GM19240 (cell line): Measurements from ENCODE around the gene FMC1.
"Not testable (repeated sequence)": the region's sequence is repeated elsewhere in the genome, so short reads cannot be mapped to it uniquely, and the experiment has no call there.

Source experiments
- DNase-seq: peaks from one replicate; pipeline ENCODE4 v3.0.0; 2011; ENCODE audit warnings: low spot score; ENCODE audit not compliant: insufficient read length

Gene FMC1

DNA sequence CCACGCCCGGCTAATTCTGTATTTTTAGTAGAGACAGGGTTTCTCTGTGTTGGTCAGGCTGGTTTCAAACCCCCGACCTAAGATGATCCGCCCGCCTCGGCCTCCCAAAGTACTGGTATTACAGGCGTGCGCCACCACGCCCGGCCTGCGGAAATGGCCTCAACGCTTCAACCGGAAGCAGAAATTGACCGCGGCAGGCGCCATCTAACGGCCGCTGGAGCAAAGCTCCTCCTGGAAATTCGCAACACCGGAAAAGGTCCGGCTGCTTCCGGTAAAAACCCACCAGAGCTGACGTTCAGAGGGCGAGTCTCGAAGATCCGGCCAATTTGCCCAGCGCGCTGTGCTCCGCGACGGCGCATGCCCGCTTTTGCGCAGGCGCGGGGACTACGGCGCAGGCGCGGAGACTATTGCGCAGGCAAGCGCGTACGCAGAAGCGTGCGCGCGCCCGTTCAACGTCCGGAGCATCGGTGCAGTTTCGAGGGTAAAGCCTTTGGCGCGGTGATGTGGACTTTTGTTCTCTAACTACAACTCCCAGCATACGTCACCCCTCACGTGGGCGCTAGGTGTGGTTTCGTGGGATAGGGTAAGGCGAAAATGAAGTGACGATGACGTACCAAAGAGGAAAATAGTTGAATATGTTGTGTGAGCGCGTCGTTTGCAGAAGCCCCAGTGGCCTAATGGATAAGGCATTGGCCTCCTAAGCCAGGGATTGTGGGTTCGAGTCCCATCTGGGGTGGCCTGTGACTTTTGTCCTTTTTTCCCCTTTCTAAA is 915 bp upstream of the FMC1 start:
- DNase-seq: peak; percentile 80

DNA sequence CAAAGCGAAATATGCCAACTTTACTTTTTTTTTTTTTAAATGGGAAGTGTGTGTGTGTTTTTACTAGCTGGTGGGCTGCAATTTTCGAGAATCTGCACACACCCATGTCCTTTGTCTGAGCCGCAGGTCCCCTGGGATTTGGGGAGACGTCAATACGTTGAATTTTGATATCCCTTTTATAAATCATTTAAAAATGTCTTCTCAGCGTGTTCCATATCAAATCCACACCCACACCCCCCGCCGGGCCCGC is 404 bp upstream of the FMC1 start:
- no peak for DNase-seq

DNA sequence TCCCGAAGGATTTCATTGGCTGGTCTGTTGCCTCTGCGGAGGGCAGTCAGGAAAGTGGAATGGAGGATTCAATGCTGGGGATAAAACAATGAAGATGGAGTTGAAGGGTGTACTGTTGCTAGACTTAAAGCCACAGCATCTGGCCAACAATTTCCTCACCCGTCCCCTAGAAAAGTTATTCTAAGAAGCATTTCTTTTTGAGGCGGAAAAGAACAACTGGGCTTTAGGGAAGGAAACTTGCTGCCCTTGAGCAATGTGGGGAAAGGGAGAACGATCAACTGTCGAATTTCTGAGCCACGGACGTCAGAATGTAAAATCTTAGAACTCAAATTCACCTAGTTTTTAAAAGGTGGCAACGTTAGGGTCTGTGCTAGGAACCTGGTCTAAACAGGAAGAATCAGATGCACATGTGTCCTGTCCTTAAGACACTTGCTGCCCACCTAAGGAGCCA is 664 bp downstream of the FMC1 start:
- DNase-seq: peak; percentile 64

DNA sequence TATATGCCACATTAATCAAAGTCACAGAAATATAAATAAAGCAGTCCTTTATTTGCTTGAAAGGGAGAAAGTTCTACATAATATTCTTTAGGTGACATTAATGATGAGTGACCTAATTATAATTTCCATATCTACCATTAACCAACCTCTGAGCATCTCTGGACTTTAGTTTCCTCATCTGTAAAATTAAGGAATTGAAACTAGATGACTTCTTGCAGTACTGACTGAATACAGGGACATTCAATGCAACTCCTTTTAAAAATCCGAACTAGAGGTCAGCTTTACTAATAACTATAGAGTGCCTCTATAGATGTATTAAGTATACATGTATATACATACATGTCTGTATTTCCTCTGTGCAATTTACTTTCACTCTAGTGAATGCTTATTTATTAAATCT is 3.9 kb downstream of the FMC1 start:
- no peak for DNase-seq

DNA sequence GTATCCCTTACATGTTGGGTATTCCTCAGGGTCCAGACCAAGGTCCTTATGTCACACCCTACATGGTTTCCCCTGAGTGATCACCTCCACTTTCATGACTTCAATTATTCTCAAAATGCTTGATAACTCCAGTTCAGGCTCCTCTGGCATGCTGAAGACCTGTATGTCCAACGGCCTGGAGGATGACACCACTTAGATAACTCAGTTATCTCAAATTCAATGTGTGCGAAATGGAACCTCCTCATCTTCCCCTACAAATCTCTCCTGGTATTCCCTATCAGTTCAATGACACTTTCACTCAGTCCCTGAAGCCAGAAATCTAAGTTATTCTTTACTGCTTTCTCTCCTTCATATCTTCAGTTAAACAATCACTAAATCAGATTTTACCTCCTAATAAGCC is 9.9 kb downstream of the FMC1 start:
- DNase-seq: no peak

DNA sequence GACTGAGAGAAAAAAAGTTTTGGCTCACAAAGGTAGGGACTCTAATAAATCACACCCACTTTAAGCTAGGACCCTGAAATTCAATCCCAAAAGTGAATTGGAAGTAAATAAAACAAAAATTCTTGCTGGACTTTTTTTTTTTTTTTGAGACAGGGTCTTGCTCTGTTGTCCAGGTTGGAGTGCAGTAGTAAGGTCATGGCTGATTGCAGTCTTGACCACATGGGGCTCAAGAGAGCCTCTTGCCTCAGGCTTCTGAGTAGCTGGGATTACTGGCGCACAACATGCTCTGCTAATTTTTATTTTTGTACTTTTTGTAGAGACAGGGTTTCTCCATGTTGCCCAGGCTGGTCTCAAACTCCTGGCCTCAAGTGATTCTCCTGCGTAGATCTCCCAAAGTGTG is 13.6 kb downstream of the FMC1 start:
- DNase-seq: no peak

DNA sequence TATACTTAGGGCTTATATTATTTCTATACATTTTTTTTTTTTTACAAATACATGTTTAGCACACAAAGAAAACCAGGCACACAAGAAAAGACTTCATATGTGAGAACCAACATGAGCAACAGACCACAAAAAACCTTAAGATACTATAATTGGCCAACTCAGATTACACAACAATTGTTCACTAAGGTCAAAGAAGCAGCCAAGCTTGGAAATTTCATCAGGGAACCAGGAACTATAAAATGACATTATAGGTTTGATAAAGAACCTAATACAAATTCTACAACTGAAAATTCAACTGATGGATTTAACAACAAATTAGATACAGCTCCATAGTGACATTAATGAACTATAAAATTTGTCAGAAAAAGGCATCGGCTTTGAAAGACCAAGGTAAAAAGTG is 14.2 kb downstream of the FMC1 start:
- DNase-seq: no peak

DNA sequence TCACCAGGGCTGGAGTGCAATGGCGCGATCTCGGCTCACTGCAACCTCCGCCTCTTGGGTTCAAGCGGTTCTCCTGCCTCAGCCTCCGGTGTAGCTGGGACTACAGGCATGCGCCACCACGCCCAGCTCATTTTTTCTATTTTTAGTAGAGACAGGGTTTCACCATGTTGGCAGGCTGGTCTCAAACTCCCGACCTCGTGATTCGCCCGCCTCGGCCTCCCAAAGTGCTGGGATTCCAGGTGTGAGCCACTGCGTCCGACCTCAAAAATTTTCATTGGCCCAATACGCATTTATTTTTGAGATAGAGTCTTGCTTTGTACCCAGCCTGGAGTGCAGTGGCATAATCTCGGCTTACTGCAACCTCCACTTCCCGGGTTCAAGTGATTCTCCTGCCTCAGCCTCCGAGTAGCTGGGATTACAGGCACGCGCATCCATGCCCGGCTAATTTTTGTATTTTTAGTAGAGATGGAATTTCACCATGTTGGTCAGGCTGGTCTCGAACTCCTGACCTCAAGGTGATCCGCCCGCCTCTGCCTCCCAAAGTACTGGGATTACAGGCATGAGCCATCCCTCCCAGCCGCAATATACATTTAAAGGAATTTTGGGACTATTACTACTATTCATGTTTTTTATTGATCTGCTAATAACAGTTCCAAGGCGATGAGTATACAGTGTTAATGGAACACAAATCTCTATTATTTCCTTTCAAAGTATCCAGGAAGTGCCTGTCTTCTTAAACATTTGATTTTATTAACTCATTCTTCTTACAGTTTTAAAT is 16.8 kb downstream of the FMC1 start:
- DNase-seq: not testable (repeated sequence)

DNA sequence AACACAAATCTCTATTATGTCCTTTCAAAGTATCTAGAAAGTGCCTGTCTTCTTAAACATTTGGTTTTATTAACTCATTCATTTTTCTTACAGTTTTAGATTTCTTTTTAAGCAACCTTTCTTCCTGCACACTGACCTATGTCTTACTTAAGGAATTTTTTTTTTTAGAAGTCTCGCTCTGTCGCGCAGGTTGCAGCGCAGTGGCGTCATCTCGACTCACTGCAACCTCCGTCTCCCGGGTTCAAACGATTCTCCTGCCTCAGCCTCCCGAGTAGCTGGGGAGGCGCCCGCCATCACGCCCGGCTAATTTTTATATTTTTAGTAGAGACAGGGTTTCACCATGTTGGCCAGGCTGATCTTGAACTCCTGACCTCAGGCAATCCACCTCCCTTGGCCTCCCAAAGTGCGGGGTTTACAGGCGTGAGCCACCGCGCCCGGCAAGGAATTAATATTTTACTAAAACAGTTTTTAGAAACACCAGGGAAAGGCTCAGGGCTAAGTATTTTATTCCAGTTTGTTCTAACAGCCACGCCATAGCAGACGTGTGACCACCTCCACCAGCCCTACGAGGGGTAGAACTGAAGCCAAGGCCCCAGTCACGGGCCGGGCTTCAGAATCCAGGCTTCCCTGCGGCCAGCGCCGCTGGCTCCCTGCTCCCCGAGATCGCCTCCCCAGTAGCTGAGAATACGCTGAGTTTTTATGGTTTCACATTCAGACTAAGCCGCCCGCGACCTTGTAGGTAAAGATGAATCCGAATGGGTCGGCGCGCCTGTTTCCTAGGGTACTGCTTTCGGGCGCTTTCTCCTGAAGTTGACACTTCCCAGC is 17.6 kb downstream of the FMC1 start:
- DNase-seq: peak; percentile 10

DNA sequence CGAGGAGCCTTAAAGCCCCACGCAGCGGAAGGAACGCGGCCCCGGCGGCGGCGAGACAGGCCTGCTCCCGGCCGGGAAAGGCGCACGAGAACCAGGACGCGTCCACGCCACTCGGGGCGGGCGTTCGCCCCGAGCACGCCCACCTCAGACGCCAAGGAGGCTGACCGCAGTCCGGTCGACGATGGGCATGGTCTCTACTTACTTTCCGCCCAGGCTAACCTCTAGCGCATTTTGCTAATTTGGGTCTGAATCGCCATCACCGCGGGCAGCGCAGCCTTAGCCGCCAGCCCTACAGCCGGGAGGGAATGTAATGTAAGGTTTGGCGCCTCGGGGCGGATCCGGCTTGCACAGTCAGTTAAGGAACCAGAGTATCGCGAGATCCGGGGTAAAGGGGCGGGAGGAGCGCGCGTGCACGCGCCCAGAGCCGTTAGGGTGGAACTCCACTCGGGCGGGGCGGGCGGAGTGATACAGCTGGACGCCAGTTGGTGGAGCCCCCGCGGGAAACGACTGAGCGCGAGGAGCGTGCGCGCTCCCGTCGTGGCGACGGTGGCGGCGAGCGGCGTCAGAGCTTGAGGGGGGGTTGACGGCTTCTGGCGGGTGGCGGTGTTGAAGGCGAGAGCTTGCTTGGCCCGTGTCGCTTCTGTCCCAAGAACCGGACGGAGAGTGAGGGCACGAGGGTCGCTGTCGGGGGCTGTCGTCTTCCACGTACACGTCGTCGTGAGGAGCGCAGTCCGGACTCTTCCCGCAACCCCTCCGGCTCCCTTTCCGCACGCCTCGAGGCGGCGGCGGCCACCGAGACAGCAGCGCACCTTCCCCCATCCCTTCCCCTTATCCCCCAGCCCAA is 18.5 kb downstream of the FMC1 start, which contains the start of gene LUC7L2:
Gene LUC7L2 (plus strand): TSS at position 529 of the 844 bp plus-strand sequence. CDS start 368 bp downstream, outside the sequence.
- DNase-seq: peak; percentile 55

DNA sequence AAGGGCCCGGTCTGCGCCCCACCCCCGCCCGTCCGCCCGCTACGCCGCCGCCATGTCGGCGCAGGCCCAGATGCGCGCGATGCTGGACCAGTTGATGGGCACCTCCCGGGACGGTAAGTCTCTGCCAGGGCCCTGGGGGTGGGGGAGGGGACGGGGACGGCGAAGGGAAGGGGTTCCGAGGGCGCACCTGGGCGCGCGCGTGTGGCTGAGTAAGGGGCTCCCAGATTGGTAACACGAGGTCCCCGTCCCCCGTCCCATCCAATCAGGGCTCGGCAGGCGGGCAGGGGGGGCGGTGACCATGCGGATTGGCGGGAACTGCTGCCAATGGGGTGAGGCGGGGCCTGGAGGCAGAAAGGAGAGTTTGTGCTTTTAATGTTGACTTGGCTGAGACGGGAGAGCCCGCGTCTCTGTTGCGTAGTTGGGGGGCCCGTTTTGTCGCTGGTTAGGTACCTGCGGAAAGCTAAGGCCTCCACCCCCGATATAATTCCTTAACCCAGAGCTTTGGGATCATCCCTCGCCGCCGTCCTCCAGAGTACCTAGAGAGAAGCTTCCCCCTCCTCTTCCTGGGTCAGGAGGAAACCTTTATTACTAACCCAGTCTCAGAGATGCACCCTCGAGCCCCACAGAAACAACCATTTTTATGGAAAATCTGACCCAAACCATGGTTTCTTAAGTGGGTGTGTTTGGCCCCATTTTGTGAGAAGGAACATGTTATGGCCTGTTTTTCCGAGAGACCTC is 19.2 kb downstream of the FMC1 start:
- DNase-seq: peak; percentile 67

DNA sequence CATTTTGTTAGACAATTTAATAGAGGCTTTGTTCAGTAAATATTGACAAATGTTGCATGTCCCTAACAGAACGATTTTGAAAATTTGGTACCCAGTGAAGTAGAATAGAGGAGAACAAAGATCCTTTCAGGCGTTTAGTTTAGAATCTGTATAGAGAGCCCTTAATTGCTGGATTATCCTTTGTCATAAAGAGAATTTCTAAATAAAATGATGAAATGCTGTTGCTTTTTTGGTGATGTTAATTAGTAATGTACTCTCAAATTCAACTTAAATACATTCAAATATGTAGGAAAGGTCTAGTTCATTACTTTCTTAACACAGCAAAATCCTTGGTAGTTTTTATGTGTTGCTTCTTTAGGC is 19.8 kb downstream of the FMC1 start:
- DNase-seq: no peak

DNA sequence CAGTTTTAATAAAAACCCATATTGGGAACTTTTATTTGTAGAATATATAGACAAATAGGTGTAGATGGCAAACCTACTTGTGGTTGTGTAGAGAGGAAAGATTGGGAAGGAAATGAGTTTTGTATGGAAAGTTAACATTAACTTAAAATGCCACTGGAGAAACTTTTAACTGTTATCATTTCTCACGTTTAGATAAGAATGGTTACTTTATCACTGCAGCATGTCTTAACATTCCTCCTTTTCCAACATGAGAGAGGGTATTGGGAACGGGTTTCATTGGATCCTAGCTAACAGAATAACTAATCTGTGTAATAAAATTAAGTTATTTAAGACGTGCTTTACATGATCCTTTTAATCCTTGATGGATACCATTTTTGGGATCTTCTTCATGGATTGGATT is 20.4 kb downstream of the FMC1 start:
- DNase-seq: no peak

DNA sequence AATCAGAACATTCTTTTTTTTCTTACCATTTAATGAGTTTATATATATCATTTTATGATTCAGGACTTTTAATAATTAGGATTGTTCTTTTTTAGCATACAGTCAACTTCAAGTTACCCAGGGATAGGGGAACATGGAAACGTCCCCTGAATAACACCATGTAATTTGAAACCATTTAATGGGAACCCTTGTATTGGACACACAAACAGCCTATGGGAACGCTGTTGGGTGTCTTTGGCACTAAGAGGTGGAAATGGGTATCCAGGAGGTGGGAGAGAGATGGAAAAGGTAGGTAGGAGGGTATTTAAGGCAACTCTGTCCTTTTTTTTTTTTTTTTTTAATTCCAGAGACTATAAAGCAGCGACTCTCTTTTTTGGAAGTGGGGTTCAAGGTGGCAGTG is 21.2 kb downstream of the FMC1 start:
- no peak for DNase-seq

DNA sequence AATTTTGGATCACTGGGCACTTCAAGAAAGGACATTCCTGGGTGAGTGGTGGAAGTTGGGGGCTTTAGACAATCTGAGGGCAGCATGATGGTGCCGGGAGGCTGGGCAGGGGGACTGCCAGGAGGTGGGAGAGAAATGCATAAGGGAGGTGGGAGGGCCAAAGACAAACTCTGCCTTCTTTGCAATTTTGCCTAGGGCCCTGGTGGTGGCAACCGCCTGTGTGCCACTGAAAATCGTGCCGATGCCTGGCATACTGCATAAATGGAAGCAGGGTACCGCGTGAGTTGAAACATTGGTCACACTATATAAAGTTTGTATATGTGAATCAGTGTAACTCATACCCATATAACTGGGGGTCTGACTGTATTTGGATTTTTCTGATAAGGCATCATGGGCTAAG is 21.8 kb downstream of the FMC1 start:
- no peak for DNase-seq

DNA sequence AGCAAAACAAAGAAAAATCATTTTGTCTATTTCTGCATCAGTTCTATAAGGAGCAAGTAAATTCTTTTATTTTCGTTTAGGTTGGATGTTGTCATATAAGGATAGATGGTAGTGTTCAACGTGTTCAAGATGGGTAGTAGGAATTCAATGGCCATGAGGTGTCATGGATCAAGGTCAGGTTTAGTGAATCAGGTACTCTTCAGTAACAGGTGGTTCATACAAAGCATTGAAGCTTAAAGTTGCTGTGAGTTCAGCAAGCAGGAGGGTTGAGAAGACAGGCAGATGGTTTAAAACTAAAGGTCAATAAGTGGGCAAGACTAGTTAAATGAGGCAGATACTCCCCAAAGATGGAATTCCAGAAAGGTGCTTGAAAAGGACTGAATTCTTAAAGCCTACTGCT is 24.2 kb downstream of the FMC1 start:
- DNase-seq: no peak

DNA sequence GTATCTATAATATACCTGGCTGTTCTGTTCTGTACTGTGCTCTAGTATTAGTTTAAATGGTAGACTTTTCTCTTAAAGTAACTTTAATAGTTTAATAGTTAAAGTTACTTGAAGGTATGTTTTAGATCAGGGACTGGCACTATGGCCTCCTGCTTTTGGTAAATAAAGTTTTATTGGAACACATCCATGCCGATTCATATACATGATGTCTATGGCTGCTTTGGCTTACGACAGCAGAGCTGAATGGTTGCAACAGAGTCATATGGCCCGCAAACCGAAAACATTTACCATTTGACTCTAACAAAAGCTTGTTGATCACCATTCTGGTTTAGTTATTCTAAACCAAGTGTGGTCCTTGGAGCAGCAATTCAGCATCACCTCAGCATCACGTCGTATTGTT is 25.3 kb downstream of the FMC1 start:
- DNase-seq: no peak

DNA sequence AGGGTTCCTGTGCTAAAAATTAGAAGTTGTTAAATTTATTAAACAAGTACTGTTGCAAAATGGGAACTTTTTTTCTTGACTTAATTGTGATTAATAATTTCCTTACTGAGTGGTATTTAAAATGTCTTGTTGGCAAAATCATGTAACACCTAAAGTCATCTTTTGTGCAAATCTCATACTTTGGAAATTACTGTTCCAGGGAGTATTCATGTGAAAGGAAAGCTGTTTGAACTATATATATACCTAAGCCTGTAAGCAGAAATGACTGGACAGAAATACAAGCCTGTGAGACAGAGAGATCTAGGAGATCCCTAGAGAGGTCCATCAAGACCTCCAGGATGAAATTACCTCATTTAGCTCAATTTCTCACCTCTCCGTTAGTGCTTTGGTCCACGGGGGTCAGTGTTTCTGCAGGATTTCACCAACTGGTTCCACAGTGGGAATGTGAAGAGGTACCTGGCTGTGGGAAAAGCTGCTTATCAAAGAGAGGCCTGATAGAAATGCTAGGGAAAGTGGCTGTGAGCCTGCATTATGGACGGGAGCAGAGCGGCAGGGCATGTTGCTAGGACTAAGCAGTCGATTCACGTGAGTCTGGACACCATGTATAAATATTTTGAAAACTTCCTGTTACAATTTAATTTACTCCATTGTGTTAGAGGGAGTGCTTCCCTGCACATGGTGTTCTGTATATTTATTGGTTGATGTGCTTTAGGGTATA is 26.5 kb downstream of the FMC1 start:
- DNase-seq: no peak

DNA sequence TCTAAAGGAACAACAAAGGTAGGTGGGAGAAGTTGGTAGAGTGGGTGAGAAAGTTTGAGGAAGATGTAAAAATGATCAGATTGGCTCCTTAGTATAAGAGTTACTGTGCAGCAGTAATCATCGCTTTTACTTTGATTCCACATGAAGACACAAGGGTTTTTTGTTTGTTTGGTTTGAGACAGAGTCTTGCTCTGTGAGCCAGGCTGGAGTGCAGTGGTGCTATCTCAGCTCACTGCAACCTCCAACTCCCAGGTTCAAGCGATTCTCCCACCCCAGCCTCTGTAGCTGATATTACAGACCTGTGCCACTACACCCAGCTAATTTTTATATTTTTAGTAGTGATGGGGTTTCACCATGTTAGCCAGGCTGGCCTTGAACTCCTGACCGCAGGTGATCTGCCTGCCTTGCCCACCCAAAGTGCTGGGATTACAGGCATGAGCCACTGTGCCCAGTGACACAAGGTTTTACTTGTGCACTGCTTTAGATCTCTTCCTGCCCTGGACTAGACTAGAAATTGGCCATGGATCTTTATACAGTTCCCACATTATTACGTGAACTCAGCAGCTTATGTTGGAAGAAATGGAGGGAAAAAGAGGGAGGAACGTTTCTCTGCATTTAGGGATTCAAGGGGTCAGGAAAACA is 29.3 kb downstream of the FMC1 start:
- no peak for DNase-seq

DNA sequence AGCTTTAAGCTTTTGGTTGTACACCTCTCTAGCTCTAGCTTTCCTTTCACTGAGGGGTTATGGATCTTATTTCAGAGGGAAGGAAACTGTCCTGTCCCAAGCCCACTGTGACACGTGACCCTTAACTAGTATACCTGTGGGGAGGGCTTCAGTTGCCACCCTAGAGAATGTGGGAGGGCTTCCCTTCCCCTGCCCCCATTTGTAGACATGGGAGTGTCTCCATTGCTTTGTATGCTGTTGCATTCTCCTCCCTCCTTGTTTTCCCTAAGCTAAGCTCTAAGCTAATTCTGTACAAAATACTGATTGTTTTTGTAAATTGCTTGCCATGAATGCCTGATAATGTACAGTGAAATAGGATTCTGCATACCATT is 29.8 kb downstream of the FMC1 start:
- no peak for DNase-seq
